ENCODE measurements around the gene SARNP. TPM values are rescaled to one million over a fixed set of nuclear protein-coding genes. Genes with fewer than 3 reads are reported as not detected.

Gene SARNP
- total RNA-seq, 1 donor from 2014 or later, result 266 TPM

DNA sequence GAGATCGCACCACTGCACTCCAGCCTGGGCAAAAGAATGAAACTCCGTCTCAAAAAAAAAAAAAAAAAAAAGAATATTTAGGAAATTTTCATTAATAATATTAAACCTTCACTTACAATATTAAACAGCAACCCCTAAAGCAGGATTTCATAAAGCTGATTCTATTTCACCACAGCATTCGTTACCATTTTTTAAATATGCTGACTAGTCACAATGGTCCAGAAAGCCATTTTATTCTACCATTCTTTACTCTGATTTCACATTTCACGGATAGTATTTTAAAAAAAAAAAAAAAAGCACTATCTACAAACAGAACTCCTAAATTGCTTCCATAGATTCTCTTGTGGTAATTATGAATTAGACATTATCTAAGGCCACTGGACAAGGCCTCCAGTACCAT is 27.6 kb downstream of the SARNP start:
- no peak overlapping the region for H3K4me3 Mint-ChIP-seq
- H3K79me2 ChIP-seq (ENCODE audit: low read depth), result peaks cover 15% of the 10 kb centered on the region
- no peak for DNase-seq (ENCODE audit: low spot score)
- no peak overlapping the region for H3K27ac Mint-ChIP-seq
- H3K4me3 ChIP-seq, result no peak overlapping the region
- no peaks in the 10 kb centered on the region for H3K27me3 ChIP-seq
- TF ChIP-seq EZH2phosphoT487 (IDR thresholded peaks at IDR 0.05), result no peak
- TF ChIP-seq, protein P1, sequence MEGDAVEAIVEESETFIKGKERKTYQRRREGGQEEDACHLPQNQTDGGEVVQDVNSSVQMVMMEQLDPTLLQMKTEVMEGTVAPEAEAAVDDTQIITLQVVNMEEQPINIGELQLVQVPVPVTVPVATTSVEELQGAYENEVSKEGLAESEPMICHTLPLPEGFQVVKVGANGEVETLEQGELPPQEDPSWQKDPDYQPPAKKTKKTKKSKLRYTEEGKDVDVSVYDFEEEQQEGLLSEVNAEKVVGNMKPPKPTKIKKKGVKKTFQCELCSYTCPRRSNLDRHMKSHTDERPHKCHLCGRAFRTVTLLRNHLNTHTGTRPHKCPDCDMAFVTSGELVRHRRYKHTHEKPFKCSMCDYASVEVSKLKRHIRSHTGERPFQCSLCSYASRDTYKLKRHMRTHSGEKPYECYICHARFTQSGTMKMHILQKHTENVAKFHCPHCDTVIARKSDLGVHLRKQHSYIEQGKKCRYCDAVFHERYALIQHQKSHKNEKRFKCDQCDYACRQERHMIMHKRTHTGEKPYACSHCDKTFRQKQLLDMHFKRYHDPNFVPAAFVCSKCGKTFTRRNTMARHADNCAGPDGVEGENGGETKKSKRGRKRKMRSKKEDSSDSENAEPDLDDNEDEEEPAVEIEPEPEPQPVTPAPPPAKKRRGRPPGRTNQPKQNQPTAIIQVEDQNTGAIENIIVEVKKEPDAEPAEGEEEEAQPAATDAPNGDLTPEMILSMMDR (IDR thresholded peaks at IDR 0.05), result no peak
- no peak for TF ChIP-seq EZH2 (IDR thresholded peaks at IDR 0.05)
- no peak overlapping the region for H3K27ac ChIP-seq
- H3K4me1 ChIP-seq, result no peaks in the 10 kb centered on the region
- peaks cover 13% of the 10 kb centered on the region for H3F3A ChIP-seq (ENCODE audit: low read depth)
- peaks cover 43% of the 10 kb centered on the region for H3K36me3 Mint-ChIP-seq
- H3K36me3 ChIP-seq, result peaks cover 46% of the 10 kb centered on the region
- H3K9me3 Mint-ChIP-seq, result no peaks in the 10 kb centered on the region
- H3K9me3 ChIP-seq (ENCODE audit: low read depth), result no peaks in the 10 kb centered on the region
- H3K4me1 Mint-ChIP-seq, result no peaks in the 10 kb centered on the region
- peaks cover 9% of the 10 kb centered on the region for H4K20me1 ChIP-seq (ENCODE audit: low read depth)
- no peak overlapping the region for H2AFZ ChIP-seq (replicated peaks)
- H3K27me3 Mint-ChIP-seq (ENCODE audit: insufficient read depth, low read depth), result no peaks in the 10 kb centered on the region
- H3K9ac ChIP-seq, result no peak overlapping the region
- no peak overlapping the region for H3K4me2 ChIP-seq

DNA sequence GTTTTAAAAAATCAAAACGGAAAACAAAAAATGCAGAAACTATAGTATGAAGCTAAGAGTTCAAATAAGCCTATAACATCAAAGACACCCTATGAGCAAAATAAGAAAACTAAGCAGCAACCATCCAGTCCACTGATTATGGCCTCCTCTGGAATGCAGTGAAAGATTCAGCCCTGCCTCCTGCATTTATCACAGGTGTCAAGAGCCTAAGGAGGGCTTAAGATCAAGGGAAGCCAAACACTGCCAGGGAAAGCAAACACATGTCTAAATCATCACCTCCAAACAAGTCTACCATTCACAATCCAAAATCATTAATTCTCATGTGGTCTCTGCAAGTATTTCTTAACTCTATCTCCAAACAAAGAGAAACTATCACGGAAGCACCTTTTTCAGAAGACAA is 28.4 kb downstream of the SARNP start:
- H3K27me3 Mint-ChIP-seq (ENCODE audit: insufficient read depth, low read depth), result no peaks in the 10 kb centered on the region
- Histone ChIP-seq H3K9me3 (ENCODE audit: low read depth) (no peaks in the 10 kb centered on the region), H3K4me3 (no peak overlapping the region), H3K36me3 (peaks cover 46% of the 10 kb centered on the region), H3K4me2 (no peak overlapping the region), H3K27ac (no peak overlapping the region), H4K20me1 (ENCODE audit: low read depth) (peaks cover 9% of the 10 kb centered on the region), H3K79me2 (ENCODE audit: low read depth) (peaks cover 16% of the 10 kb centered on the region), H2AFZ (replicated peaks) (no peak overlapping the region), H3K4me1 (no peaks in the 10 kb centered on the region), H3K27me3 (no peaks in the 10 kb centered on the region), H3F3A (ENCODE audit: low read depth) (peaks cover 12% of the 10 kb centered on the region), H3K9ac (no peak overlapping the region)
- H3K27ac Mint-ChIP-seq, result no peak overlapping the region
- H3K9me3 Mint-ChIP-seq, result no peaks in the 10 kb centered on the region
- no peaks in the 10 kb centered on the region for H3K4me1 Mint-ChIP-seq
- peaks cover 41% of the 10 kb centered on the region for H3K36me3 Mint-ChIP-seq
- no peak overlapping the region for H3K4me3 Mint-ChIP-seq
- no peak for DNase-seq (ENCODE audit: low spot score)
- TF ChIP-seq, protein P1 (IDR thresholded peaks at IDR 0.05), result no peak
- TF ChIP-seq EZH2 (IDR thresholded peaks at IDR 0.05) (no peak), EZH2phosphoT487 (IDR thresholded peaks at IDR 0.05) (no peak)

- Histone ChIP-seq H3K27me3 (no peaks in the 10 kb centered on the region), H3K27ac (no peak overlapping the region), H3K4me3 (no peak overlapping the region), H3K4me1 (no peaks in the 10 kb centered on the region), H3K9ac (no peak overlapping the region), H3K36me3 (peaks cover 39% of the 10 kb centered on the region), H3K4me2 (no peak overlapping the region), H3K79me2 (ENCODE audit: low read depth) (peaks cover 16% of the 10 kb centered on the region), H3F3A (ENCODE audit: low read depth) (peaks cover 7% of the 10 kb centered on the region), H3K9me3 (ENCODE audit: low read depth) (no peaks in the 10 kb centered on the region), H4K20me1 (ENCODE audit: low read depth) (peaks cover 4% of the 10 kb centered on the region), H2AFZ (replicated peaks) (no peak overlapping the region)
- TF ChIP-seq EZH2phosphoT487 (IDR thresholded peaks at IDR 0.05) (no peak), EZH2 (IDR thresholded peaks at IDR 0.05) (no peak)
- TF ChIP-seq, protein P1 (IDR thresholded peaks at IDR 0.05), result no peak
- H3K9me3 Mint-ChIP-seq, result no peaks in the 10 kb centered on the region
- no peak for DNase-seq (ENCODE audit: low spot score)
- no peak overlapping the region for H3K4me3 Mint-ChIP-seq
- H3K4me1 Mint-ChIP-seq, result no peaks in the 10 kb centered on the region
- H3K36me3 Mint-ChIP-seq, result peaks cover 42% of the 10 kb centered on the region
- no peaks in the 10 kb centered on the region for H3K27me3 Mint-ChIP-seq (ENCODE audit: insufficient read depth, low read depth)
- H3K27ac Mint-ChIP-seq, result no peak overlapping the region
Observed at GRCh38 chr12:55788546-55788945, 29.0 kb downstream of the SARNP start.
